ENCODE data around the gene CAPN14.

CAPN14 gene

GRCh38 chr2:31217465-31218200 is at the start of gene CAPN14:
Gene CAPN14 (minus strand): TSS chr2:31217515. CDS start chr2:31205447, 12,068 bp downstream.
- no peak for DNase-seq

GRCh38 chr2:31266804-31267203 is 49.5 kb upstream of the CAPN14 start:
- no peak for DNase-seq

GRCh38 chr2:31265234-31265633 is 47.9 kb upstream of the CAPN14 start:
- no peak for DNase-seq

GRCh38 chr2:31263636-31264190 is 46.4 kb upstream of the CAPN14 start:
- no peak for DNase-seq

- no peak for DNase-seq
Observed at GRCh38 chr2:31260870-31261269, 43.6 kb upstream of the CAPN14 start.

GRCh38 chr2:31259075-31259474 is 41.8 kb upstream of the CAPN14 start:
- no peak for DNase-seq

GRCh38 chr2:31258351-31258750 is 41.0 kb upstream of the CAPN14 start:
- DNase-seq, result no peak

GRCh38 chr2:31256611-31257382 is 39.5 kb upstream of the CAPN14 start:
- DNase-seq, result no peak

- DNase-seq, result no peak
Observed at GRCh38 chr2:31255911-31256571, 38.7 kb upstream of the CAPN14 start.

GRCh38 chr2:31254237-31255203 is 37.2 kb upstream of the CAPN14 start:
- no peak for DNase-seq

GRCh38 chr2:31253356-31254131 is 36.2 kb upstream of the CAPN14 start:
- DNase-seq, result no peak

- DNase-seq, result no peak
Observed at GRCh38 chr2:31251851-31252250, 34.5 kb upstream of the CAPN14 start.

- DNase-seq, result no peak
Observed at GRCh38 chr2:31251018-31251417, 33.7 kb upstream of the CAPN14 start.

- no peak for DNase-seq
Observed at GRCh38 chr2:31249009-31249690, 31.8 kb upstream of the CAPN14 start.

GRCh38 chr2:31248139-31248538 is 30.8 kb upstream of the CAPN14 start:
- DNase-seq, result no peak

GRCh38 chr2:31247711-31248110 is 30.4 kb upstream of the CAPN14 start:
- no peak for DNase-seq

- no peak for DNase-seq
Observed at GRCh38 chr2:31246184-31246852, 29.0 kb upstream of the CAPN14 start.

- no peak for DNase-seq
Observed at GRCh38 chr2:31244101-31244500, 26.8 kb upstream of the CAPN14 start.

GRCh38 chr2:31243053-31243452 is 25.7 kb upstream of the CAPN14 start:
- no peak for DNase-seq

- DNase-seq, result no peak
Observed at GRCh38 chr2:31241625-31242270, 24.4 kb upstream of the CAPN14 start.

Measured in activated gamma-delta T cell treated with Interleukin-2 at 50 U/mL for 16 hours (primary cell).